ENCODE data around the gene MIOS.
"Not testable (repeated sequence)": the region's sequence is repeated elsewhere in the genome, so short reads cannot be mapped to it uniquely, and the experiment has no call there.

Gene MIOS

GRCh38 chr7:7640221-7641128 is 73.8 kb downstream of the MIOS start, which contains the start of gene UMAD1:
Gene UMAD1, plus strand, starts transcription at chr7:7640752. Its CDS starts 32,620 bp downstream, at chr7:7673372.
- in situ Hi-C loops (cut with MboI; ENCODE audit: low sequenced_read_pairs), result no loop called here

- in situ Hi-C loops (cut with MboI; ENCODE audit: low sequenced_read_pairs), result no loop called here
Observed at GRCh38 chr7:7641129-7641663, 74.5 kb downstream of the MIOS start.

DNA sequence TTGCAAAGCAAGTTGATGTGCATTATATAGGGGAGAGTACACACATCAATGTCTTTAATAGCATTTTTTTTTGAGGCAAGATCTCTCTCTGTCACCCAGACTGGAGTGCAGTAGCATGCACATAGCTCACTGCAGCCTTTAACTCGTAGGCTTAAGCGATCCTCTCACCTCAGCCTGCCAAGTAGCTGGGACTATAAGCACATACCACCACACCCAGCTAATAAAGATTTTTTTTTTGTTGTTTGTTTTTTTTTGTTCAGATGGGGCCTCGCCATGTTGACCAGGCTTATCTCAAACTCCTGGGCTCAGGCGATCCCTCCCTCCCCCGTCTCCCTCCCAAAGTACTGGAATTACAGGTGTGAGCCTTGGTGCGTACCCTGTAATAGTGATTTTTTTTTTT is 75.4 kb downstream of the MIOS start:
- in situ Hi-C loops (cut with MboI; ENCODE audit: low sequenced_read_pairs), result no loop called here

DNA sequence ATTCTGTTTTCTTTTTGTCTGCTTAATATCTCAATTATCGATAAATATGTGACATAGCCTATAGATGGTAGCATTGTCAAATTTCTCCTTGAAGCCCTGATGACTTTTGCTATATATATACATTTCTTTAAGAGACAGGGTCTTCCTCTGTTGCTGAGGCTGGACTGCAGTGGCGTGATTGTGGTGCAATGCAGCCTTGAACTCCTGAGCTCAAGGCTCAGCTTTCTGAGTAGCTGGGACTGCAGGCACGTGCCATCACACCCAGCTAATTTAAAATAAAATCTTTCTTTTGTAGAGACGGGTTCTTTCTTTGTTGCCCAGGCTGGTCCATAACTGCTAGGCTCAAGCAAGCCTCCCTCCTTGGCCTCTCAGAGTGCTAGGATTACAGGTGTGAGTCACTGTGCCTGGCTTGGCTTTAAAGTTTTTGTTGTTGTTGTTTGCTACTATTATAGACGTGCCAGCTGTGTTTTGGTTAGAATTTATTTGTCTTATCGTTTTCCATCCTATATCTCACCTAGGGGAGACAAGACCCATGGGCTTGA is 80.9 kb downstream of the MIOS start:
- in situ Hi-C loops (cut with MboI; ENCODE audit: low sequenced_read_pairs), result no loop called here

- in situ Hi-C loops (cut with MboI; ENCODE audit: low sequenced_read_pairs), result no loop called here
Observed at GRCh38 chr7:7650682-7651206, 84.1 kb downstream of the MIOS start.

DNA sequence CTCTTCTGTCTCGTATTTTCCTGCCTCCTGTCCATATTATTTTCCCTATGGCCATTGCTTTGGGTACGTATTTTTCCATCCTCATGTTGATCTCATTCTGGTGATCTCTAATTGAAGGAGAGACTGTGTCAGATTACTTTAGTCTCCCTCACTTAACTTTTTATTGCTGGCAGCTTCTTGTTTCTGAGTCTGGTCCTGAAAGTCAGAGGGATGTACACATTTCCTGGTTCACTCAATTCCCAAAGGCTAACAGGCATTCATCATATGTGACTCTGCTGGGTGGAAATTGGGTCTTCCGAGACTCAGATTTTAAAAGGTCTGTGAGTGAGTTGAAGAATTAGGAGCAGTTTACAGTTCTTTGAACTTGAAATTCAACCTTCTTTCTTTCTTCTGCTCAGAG is 84.8 kb downstream of the MIOS start:
- in situ Hi-C loops (cut with MboI; ENCODE audit: low sequenced_read_pairs), result no loop called here

DNA sequence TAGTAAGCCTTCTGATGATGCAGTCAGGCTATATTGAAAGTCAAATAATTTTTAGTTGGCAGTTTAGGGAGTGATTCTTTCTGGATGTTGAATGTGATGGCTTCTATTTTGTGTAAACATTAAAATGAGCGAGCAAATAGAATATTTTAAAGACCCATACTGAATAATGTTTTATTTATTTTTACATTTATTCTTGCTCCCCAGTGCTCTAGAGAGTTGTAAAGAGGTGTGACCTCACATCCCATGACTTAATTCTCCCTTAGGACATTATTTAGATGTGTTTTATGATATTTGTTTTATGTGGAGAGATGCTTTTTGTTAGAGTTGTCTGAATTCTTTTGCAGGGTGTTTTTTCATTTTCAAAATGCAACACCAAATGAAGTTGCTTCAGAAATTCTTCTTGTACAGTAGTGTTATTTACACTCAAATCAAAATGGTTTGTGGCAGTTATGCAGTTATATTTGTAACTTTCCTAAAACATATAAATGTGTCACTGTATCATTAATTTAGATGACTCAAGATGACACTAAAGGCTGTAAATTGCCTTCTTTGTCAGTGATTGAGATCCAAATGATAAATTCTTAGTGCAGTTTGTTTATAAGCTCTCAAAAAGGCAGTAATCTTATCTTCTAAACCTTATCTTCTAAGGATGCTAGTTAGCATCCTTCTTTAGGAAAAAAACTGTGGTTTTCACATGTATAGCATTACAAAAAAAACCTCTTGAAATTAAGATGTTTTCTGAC is 86.3 kb downstream of the MIOS start:
- in situ Hi-C loops (cut with MboI; ENCODE audit: low sequenced_read_pairs), result no loop called here

DNA sequence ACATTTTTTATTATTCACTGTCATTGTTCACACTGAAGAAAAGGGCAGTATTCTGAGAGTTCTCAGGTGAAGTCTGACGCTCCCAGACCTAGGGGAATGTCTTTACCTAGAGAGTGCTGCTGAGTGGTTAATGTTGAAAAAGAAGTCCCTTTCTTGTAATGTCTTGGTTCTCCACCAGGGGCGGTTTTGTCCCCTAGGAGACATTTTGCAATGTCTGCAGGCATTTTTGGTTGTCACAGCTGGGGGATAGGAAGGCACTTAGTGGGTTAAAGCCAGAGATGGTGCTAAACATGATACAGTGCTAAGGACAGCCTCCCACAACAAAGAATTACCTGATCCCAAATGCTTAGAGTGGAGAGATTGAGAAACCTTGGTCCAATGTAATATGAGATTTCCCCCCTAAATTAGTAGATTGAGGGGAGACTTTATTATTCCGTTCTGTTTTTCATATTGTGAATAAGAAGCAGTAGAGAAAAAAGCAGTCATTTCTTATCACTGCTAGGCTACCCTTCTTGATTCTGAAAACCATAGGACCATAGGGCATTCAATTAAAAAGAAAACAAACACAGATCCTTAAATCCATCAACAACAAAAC is 87.0 kb downstream of the MIOS start:
- in situ Hi-C loops (cut with MboI; ENCODE audit: low sequenced_read_pairs), result no loop called here

DNA sequence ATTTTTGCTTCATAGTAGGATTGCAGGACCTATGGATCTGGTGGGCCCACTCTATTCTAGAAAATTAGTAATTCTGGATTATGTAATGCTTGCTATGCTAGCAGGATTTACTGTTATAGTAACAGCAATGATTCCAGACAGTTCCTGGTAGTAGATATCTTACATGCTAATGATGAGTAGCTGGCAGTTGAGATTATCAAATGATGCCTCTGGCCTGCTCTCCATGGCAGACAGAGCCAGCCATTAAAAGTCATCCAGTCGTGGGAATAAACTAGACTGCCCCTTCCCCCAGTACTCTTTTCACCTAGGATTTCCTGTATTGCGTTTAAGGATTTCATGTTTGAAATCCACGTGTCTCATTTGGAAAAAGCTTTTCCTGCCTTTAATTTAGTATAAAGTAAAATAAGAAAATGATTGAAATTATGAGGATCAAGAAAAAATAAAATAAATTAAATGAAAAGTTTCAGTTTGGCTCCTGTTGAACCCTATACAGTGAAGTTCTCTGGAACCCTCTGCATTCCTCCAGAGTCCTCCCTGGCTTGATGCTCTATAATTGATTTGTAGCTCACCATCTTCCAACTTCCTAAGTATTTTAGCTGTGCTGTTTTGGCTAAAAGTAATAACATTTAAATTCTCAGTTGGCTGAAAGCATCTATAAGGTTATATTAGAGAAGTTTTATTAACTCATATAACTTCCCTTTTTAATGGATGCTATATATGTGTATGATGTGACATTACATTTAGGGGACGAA is 88.5 kb downstream of the MIOS start:
- in situ Hi-C loops (cut with MboI; ENCODE audit: low sequenced_read_pairs), result no loop called here

- in situ Hi-C loops (cut with MboI; ENCODE audit: low sequenced_read_pairs), result not testable (repeated sequence)
Observed at GRCh38 chr7:7656459-7656858, 89.8 kb downstream of the MIOS start.

All from HL-60/S4 (cell line).